SU-DHL-6 (cell line): ENCODE data around the gene MBNL1.

Source experiments
- CTCF ChIP-seq: fragments of 200-600 bp; sonication (generic); IDR thresholded peaks from one replicate; pipeline ENCODE4 v1.5.1; 2017; ENCODE audit warnings: antibody characterized with exemption, mild to moderate bottlenecking, low read length, moderate library complexity; ENCODE audit not compliant: insufficient read depth, poor library complexity, severe bottlenecking
- EZH2phosphoT487 ChIP-seq: fragments of 200-600 bp; sonication (generic), shearing (Covaris generic); conservative IDR thresholded peaks from 2 replicates; pipeline ENCODE4 v1.6.1; 2018; ENCODE audit warnings: mild to moderate bottlenecking, antibody characterized with exemption, low read length, moderate library complexity, mixed read lengths

DNA sequence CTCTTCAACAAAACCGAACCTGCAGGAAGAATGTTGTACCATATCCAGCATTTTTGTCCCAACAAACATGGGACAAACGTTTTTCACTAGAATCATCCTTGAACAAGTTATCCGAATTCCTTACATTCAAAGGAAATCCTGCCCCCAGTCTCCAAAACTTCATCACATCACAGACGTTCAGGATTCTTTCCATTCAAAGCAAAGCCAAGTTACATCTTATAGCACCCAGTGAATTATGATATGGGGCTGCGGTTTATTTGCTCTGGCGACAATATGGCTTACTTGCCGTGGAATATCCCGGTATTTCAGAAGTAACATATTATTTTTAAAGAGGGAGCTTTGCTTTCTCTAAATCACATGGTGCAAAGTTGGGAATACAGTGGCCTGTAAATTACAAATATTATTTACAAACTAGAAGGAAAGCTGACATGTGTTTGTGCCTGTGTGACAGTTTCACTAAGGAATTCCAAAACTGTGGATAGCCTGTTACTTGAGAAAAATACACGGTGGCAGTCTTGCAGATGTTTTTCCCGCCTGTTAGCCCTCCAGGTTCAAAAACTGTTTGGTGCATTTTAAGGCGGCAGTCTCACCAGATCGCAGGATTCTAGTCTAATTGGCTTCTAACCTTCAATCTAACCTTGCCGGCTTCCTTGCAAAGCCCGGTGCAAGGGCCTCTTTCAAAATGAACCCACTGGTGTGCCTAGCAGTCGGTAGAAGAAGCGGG lies 736 bp upstream of the MBNL1 start:
- no peak for TF ChIP-seq CTCF
- TF ChIP-seq EZH2phosphoT487 = no peak
